ENCODE measurements around the gene CLEC1A. TPM values are rescaled to one million over a fixed set of nuclear protein-coding genes. Genes with fewer than 3 reads are reported as not detected.

The CLEC1A gene
- total RNA-seq, 4 donors from 2014 or later: 6.0 to 19.4 (median 8.4) TPM

DNA sequence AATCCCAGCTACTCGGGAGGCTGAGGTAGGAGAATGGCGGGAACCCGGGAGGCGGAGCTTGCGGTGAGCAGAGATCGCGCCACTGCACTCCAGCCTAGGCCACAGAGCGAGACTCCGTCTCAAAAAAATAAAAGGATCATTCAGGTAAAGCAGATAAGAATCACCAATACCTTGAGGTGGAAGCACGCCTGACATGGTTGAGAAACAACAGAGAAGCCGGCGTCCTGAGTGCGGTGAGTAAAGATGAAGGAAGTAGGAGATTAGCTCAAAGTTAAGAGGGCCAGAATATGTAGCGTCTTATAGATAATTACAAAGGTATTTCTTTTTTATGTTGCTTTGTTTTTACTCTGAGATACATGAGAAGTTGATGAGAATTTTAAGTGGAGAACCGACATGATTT lies 16.5 kb upstream of the CLEC1A start:
- TF ChIP-seq POLR2A (IDR thresholded peaks at IDR 0.05) (no peak), EP300 (IDR thresholded peaks at IDR 0.05) (no peak)
- TF ChIP-seq, protein P1, sequence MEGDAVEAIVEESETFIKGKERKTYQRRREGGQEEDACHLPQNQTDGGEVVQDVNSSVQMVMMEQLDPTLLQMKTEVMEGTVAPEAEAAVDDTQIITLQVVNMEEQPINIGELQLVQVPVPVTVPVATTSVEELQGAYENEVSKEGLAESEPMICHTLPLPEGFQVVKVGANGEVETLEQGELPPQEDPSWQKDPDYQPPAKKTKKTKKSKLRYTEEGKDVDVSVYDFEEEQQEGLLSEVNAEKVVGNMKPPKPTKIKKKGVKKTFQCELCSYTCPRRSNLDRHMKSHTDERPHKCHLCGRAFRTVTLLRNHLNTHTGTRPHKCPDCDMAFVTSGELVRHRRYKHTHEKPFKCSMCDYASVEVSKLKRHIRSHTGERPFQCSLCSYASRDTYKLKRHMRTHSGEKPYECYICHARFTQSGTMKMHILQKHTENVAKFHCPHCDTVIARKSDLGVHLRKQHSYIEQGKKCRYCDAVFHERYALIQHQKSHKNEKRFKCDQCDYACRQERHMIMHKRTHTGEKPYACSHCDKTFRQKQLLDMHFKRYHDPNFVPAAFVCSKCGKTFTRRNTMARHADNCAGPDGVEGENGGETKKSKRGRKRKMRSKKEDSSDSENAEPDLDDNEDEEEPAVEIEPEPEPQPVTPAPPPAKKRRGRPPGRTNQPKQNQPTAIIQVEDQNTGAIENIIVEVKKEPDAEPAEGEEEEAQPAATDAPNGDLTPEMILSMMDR (IDR thresholded peaks at IDR 0.05): no peak
- Histone ChIP-seq H3K9me3 (peaks cover 0 to 5% (median 0%) of the 10 kb centered on the region in 4 donors), H3K4me1 (no peaks in the 10 kb centered on the region), H3K27me3 (no peaks in the 10 kb centered on the region), H3K4me3 (no peak overlapping the region), H3K27ac (no peak overlapping the region), H3K36me3 (no peaks in the 10 kb centered on the region)
- DNase-seq (ENCODE audit: low spot score in 2 of 2): no peak
- 87 to 92% methylated on average over 15 of the region's 15 CpGs for WGBS, 2 donors

DNA sequence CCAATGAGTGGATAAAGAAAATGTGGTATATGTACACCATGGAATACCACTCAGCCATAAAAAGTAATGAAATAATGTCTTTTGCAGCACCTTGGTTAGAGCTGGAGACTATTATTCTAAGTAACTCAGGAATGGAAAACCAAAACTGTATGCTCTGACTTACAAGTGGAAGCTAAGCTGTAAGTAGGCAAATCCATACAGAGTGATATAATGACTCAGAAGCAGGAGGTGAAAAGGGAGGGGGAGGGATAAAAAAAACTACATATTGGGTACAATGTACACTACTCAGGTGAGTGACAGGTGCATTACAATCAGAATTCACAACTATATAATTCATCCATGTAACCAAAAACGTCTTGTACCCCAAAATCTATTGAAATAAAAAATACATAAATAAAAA lies 15.1 kb upstream of the CLEC1A start:
- TF ChIP-seq POLR2A (IDR thresholded peaks at IDR 0.05) (no peak), EP300 (IDR thresholded peaks at IDR 0.05) (no peak)
- TF ChIP-seq, protein P1 (IDR thresholded peaks at IDR 0.05): no peak
- Histone ChIP-seq H3K9me3 (peaks cover 0 to 5% (median 0%) of the 10 kb centered on the region in 4 donors), H3K36me3 (no peaks in the 10 kb centered on the region), H3K4me1 (no peaks in the 10 kb centered on the region), H3K4me3 (no peak overlapping the region), H3K27ac (no peak overlapping the region), H3K27me3 (no peaks in the 10 kb centered on the region)
- 70 to 82% methylated on average over 1 of the region's 1 CpG for WGBS, 2 donors
- DNase-seq (ENCODE audit: low spot score in 2 of 2): no peak

DNA sequence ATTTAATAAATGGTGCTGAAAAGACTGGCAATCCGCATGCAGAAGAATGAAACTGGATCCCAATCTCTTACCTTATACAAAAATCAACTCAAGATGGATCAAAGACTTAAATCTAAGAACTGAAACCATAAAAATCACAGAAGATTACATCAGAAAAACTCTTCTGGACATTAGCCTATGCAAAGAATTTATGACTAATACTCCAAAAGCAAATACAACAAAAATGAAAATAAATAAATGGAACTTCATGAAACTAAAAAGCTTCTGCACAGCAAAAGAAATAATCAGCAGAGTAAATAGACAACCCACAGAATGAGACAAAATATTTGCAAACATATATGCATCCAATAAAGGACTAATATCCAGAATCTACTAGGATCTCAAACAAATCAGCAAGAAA lies 14.3 kb upstream of the CLEC1A start:
- Histone ChIP-seq H3K4me3 (no peak overlapping the region), H3K9me3 (peaks cover 0 to 5% (median 0%) of the 10 kb centered on the region in 4 donors), H3K4me1 (no peaks in the 10 kb centered on the region), H3K27ac (no peak overlapping the region), H3K36me3 (no peaks in the 10 kb centered on the region), H3K27me3 (no peaks in the 10 kb centered on the region)
- WGBS, 2 donors: 81 to 91% methylated on average over 1 of the region's 1 CpG
- no peak for TF ChIP-seq POLR2A (IDR thresholded peaks at IDR 0.05)
- TF ChIP-seq, protein P1 (IDR thresholded peaks at IDR 0.05): no peak
- no peak for TF ChIP-seq EP300 (IDR thresholded peaks at IDR 0.05)
- no peak for DNase-seq (ENCODE audit: low spot score in 2 of 2)

DNA sequence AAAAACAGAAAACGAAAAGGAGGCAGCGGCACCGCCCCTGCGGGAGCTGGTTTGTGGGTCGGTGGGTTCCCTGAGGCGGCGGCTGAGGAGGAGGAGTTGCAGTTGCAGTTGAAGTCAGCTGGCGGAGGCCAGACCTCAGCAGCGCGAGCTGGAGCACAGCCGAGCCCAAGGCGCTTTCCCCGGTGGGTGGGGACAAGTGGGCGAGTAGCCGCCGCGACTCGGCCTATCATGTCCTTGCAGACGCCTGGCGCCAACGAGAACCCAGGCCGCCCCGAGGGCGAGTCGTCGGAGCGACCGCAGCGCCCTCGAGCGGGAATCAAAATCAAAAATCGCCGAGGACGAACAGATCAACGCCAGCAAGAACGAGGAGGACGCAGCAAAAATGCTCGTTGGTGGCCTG lies 12.7 kb upstream of the CLEC1A start:
- DNase-seq (ENCODE audit: low spot score in 2 of 2): no peak
- no peak overlapping the region for H3K4me3 ChIP-seq
- 92% methylated on average over 38 of the region's 38 CpGs for WGBS, 2 donors

DNA sequence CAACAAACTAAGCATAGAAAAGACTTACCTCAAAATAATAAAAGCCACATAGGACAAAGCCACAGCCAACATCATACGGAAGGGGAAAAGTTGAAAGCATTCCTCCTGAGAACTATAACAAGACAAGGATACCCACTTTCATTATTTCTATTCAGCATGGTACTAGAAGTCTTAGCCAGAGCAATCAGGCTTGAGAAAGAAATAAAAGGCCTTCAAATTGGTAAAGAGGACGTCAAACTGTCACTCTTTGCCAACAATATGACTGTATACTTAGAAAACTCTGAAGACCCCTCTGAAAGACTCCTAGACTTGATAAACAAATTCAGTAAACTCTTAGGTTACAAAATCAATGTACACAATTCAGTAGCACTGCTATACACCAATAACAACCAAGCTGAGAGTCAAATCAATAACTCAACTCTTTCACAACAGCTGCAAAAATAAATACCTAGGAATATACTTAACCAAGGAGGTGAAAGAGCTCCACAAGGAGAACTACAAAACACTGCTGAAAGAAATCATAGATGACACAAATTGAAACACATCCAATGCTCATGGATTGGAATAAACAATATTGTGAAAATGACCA lies 11.6 kb upstream of the CLEC1A start:
- WGBS, 2 donors: 82 to 85% methylated on average over 2 of the region's 2 CpGs
- H3K9me3 ChIP-seq: peaks cover 0 to 5% (median 0%) of the 10 kb centered on the region in 4 donors

More for the DNA sequence above, 12.7 kb upstream of the CLEC1A start:
- Histone ChIP-seq H3K27ac (no peak overlapping the region), H3K36me3 (no peaks in the 10 kb centered on the region), H3K27me3 (no peaks in the 10 kb centered on the region), H3K4me1 (no peaks in the 10 kb centered on the region), H3K9me3 (peaks cover 0 to 5% (median 0%) of the 10 kb centered on the region in 4 donors)
- TF ChIP-seq EP300 (IDR thresholded peaks at IDR 0.05) (no peak), POLR2A (IDR thresholded peaks at IDR 0.05) (no peak)
- TF ChIP-seq, protein P1 (IDR thresholded peaks at IDR 0.05): no peak

More for the DNA sequence above, 11.6 kb upstream of the CLEC1A start:
- DNase-seq (ENCODE audit: low spot score in 2 of 2): no peak
- Histone ChIP-seq H3K27me3 (no peaks in the 10 kb centered on the region), H3K27ac (no peak overlapping the region), H3K4me3 (no peak overlapping the region), H3K4me1 (no peaks in the 10 kb centered on the region), H3K36me3 (no peaks in the 10 kb centered on the region)
- no peak for TF ChIP-seq POLR2A (IDR thresholded peaks at IDR 0.05)
- no peak for TF ChIP-seq EP300 (IDR thresholded peaks at IDR 0.05)
- TF ChIP-seq, protein P1 (IDR thresholded peaks at IDR 0.05): no peak

Data from tibial nerve (tissue), 4 donors.